Stimulated activated CD8-positive, alpha-beta memory T cell treated with anti-CD3 and anti-CD28 coated beads, Interleukin-2, amount 100 ng/mL, for 48 hours (primary cell): Measurements from ENCODE around the gene PLEKHG1.

Experiments
- DNase-seq, 2 donors: peaks; one replicate each; pipeline ENCODE4 v3.0.0-alpha.2; 2020; ENCODE audit warnings: low read depth in 2 of 2

PLEKHG1 gene

DNA sequence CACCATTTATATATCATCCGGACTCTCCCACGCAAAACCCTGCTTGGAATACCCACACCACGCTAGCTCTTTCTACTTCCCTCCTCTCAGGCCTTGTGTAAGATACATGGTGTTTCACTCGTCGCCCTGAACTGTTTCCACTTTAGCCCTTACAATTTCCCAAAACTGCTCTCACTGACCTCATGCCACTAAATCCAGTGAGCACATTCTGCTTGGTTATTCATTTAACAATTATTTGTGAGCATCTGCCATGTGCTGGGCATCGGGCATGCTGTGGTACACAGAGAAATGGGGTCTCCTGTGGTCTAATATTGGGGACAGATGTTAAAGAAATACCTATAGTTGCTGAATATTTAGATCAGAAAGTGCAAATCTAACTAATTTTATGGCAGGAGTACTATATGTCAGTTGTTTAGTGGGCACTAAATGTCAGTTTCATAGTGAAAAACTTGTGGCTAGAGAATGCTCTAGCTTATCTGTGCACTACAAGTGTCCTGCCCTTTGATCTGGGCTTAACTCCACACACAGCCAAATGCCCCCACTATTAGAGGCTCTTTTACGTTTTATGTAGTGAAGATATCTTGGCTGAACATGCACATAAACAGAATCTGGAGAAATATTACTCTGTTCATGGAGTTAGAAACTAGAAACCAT is 41.0 kb downstream of the PLEKHG1 start:
- no peak for DNase-seq

DNA sequence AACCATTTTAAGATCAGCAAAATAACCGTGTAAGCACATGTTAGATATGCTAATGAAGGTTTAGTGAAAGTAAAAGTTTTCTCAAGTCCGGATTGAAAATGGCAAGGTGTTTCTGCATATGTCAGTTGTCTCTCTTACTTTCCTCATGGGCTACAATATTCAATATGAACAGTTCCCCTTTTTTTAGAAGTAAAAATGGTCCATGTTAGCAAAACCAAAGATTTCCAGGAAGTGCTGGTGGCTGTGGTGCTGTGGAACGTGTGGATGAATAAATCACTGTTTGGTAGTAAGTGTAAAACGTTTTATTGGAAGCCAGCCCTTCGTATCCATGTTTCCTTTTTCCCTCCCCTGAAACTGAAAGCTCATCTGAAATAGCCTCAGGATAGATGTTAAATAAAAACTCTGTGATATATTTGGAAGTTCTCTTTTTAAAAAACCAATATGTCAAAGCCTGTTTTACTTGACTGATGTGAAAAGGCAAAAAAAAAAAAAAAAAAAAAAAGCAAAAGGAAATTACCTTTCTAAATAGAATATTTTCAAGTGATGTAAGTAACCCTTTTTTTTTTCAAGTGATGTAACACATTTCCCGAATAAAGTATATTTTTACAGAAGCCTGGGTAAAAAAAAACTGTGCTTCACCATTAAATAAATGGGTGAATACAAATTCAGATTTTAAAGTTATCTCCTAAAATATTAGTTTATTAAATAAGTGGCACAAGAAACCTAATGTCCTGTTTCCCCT is 41.9 kb downstream of the PLEKHG1 start:
- no peak for DNase-seq

DNA sequence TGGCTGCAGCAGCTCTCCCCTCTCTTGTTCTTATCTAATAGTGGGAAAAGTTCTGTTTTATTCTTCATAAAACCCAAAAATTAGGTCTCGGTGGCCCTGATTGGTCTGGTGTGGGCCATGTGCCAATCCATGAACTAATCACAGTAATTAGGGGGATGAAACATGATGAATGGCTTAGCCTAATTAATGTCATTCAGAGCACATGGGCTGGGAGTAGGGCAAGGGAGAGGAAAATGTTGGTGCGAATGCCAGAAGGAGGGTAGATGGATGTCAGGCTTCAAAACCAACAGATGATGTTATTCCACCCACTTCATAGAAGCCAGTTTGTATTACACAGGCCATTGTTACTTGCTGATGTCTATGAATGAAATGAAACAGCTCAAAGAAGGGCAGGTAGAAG is 46.5 kb downstream of the PLEKHG1 start:
- no peak for DNase-seq

GRCh38 chr6:150647051-150647450 is 47.4 kb downstream of the PLEKHG1 start:
- no peak for DNase-seq
